Measurements from ENCODE around the gene TGFBR3. TPM values are rescaled to one million over a fixed set of nuclear protein-coding genes. Genes with fewer than 3 reads are reported as not detected.

Gene TGFBR3
- total RNA-seq, 1 experiment from 2014 or later = 2.4 TPM

GRCh38 chr1:91755702-91756287, 130.2 kb downstream of the TGFBR3 start:
- no peak overlapping the region for H3T11ph ChIP-seq (ENCODE audit: low read length)
- no peaks in the 10 kb centered on the region for H3K27me3 ChIP-seq (ENCODE audit: insufficient read depth, low read length)
- no peak for TF ChIP-seq CTCF (conservative IDR thresholded peaks at IDR 0.05)
- H3K79me2 ChIP-seq (ENCODE audit: insufficient read depth, low read length) = no peaks in the 10 kb centered on the region
- H2BK120ac ChIP-seq (ENCODE audit: low read depth, low read length, poor library complexity, severe bottlenecking) = no peak overlapping the region
- H3K9me3 ChIP-seq (ENCODE audit: control insufficient read depth, low read depth, low read length) = no peaks in the 10 kb centered on the region
- H2AFZ ChIP-seq (ENCODE audit: low read length) = no peak overlapping the region
- no CpG with 5 or more reads among the region's 6 CpGs for WGBS (ENCODE audit: extremely low coverage, insufficient read length, low lambda C conversion rate)
- Mint-ChIP-seq H3K36me3 (ENCODE audit: insufficient read depth in 1 of 3, low read depth in 3 of 3) (no peaks in the 10 kb centered on the region), H3K4me1 (peaks cover 0 to 8% of the 10 kb centered on the region in 2 experiments; a peak in 2 of 4 replicates), H3K9me3 (no peaks in the 10 kb centered on the region), H3K27ac (no peak overlapping the region), H3K27me3 (ENCODE audit: low read depth) (no peaks in the 10 kb centered on the region), H3K4me3 (no peak overlapping the region)
- H3K18ac ChIP-seq (ENCODE audit: insufficient read length, low read depth, low read length) = no peak overlapping the region
- no peak overlapping the region for H4K91ac ChIP-seq (ENCODE audit: insufficient read length, low read depth, low read length)
- no peak overlapping the region for H2BK12ac ChIP-seq (ENCODE audit: insufficient read length, low read depth, low read length)
- no peaks in the 10 kb centered on the region for H3K4me1 ChIP-seq (ENCODE audit: insufficient read depth, low read length)
- H2BK15ac ChIP-seq (ENCODE audit: low read depth, low read length) = no peak overlapping the region
- no peak for DNase-seq
- no peak overlapping the region for H4K8ac ChIP-seq (replicated peaks; ENCODE audit: insufficient read length, low read depth, low read length)
- H2BK20ac ChIP-seq (ENCODE audit: low read depth, low read length, poor library complexity, severe bottlenecking) = no peak overlapping the region
- H3K4ac ChIP-seq (ENCODE audit: low read depth, low read length) = no peak overlapping the region
- no peak overlapping the region for H3K4me2 ChIP-seq (ENCODE audit: insufficient read depth, insufficient read length, low read length)
- H3K23ac ChIP-seq (ENCODE audit: insufficient read length, low read depth, low read length) = no peak overlapping the region
- no peak overlapping the region for H3K14ac ChIP-seq (ENCODE audit: insufficient read depth, low read length)
- H2AK5ac ChIP-seq (ENCODE audit: insufficient read length, low read length) = no peak overlapping the region
- no peak overlapping the region for H4K5ac ChIP-seq (ENCODE audit: insufficient read length, low read depth, low read length)
- H2BK5ac ChIP-seq (ENCODE audit: insufficient read length, low read length) = no peak overlapping the region
- H4K20me1 ChIP-seq (ENCODE audit: control insufficient read depth, insufficient read depth, insufficient read length) = no peaks in the 10 kb centered on the region
- no peak overlapping the region for H3K27ac ChIP-seq (ENCODE audit: insufficient read length, low read depth, low read length)
- H3K9ac ChIP-seq (ENCODE audit: extremely low read depth, insufficient read length, low read length) = no peak overlapping the region
- no peaks in the 10 kb centered on the region for H3K23me2 ChIP-seq (ENCODE audit: insufficient read length, low read depth, low read length, poor library complexity, severe bottlenecking)
- H3K56ac ChIP-seq (ENCODE audit: insufficient read length, low read depth, low read length) = no peak overlapping the region
- no peaks in the 10 kb centered on the region for H3K79me1 ChIP-seq (ENCODE audit: insufficient read depth, low read depth, low read length, poor library complexity, severe bottlenecking)
